HepG2 (cell line): ENCODE results near the gene FRMD6. TPM values are rescaled to one million over a fixed set of nuclear protein-coding genes. Genes with fewer than 3 reads are reported as not detected.

Source experiments
- CBX2 ChIP-seq, 2 experiments: fragments of 200-600 bp in 1 of 2; sonication (generic); formaldehyde crosslinking in 1 of 2; IDR thresholded peaks; 2 replicates each; pipeline versions ENCODE4 v1.7.0 to v1.8.1; 2018 to 2022; ENCODE audit warnings: low read depth in 2 of 2, low read length in 1 of 2, mild to moderate bottlenecking in 1 of 2, missing genetic modification reagents in 1 of 2
- HNF1A ChIP-seq, 2 experiments: sonication (generic) in 1 of 2; formaldehyde crosslinking in 1 of 2; IDR thresholded peaks; 2 replicates each; pipeline versions ENCODE4 v1.4.0 to v1.6.1; 2016 to 2020; ENCODE audit warnings: borderline replicate concordance in 1 of 2, low read depth in 1 of 2, mild to moderate bottlenecking in 1 of 2, missing genetic modification reagents in 1 of 2
- HOXA3 ChIP-seq: sonication (generic); formaldehyde crosslinking; IDR thresholded peaks from 2 replicates; pipeline ENCODE4 v1.5.0; 2020; ENCODE audit warnings: missing genetic modification reagents
- IRF2 ChIP-seq: IDR thresholded peaks from 2 replicates; pipeline ENCODE4 v1.6.1; 2018; ENCODE audit warnings: missing genetic modification reagents, missing compliant biosample characterization
- MBNL3 ChIP-seq: fragments of 250-450 bp; sonication (Bioruptor Pico); conservative IDR thresholded peaks from 2 replicates; pipeline ENCODE4 v1.8.0; 2022; ENCODE audit warnings: mild to moderate bottlenecking, inconsistent platforms
- NR2F1 ChIP-seq, 2 experiments: fragments of 450-650 bp in 1 of 2; formaldehyde crosslinking in 1 of 2; IDR thresholded peaks; 2 replicates each; pipeline versions ENCODE4 v1.5.0 to v1.6.1; 2016 to 2020; ENCODE audit warnings: mild to moderate bottlenecking in 1 of 2, missing compliant biosample characterization in 1 of 2, missing genetic modification reagents in 1 of 2, moderate library complexity in 1 of 2
- SAP130 ChIP-seq: IDR thresholded peaks from 2 replicates; pipeline ENCODE4 v1.6.1; 2016; ENCODE audit warnings: low read depth
- SP1 ChIP-seq, 2 experiments: fragments of 450-650 bp in 1 of 2; sonication (generic) in 1 of 2; formaldehyde crosslinking in 1 of 2; IDR thresholded peaks; 2 replicates each; pipeline versions ENCODE4 v1.4.0 to v1.6.1; 2016 to 2020; ENCODE audit warnings: missing genetic modification reagents in 1 of 2
- TEF ChIP-seq: sonication (generic); formaldehyde crosslinking; IDR thresholded peaks from 2 replicates; pipeline ENCODE4 v1.5.0; 2020; ENCODE audit warnings: missing genetic modification reagents
- ZBTB10 ChIP-seq: sonication (generic); formaldehyde crosslinking; IDR thresholded peaks from 2 replicates; pipeline ENCODE4 v1.4.0; 2020; ENCODE audit warnings: missing genetic modification reagents, borderline replicate concordance
- ZNF138 ChIP-seq: sonication (generic); formaldehyde crosslinking; IDR thresholded peaks from 2 replicates; pipeline ENCODE4 v1.5.0; 2020; ENCODE audit warnings: mild to moderate bottlenecking, low read depth, missing genetic modification reagents
- ZNF501 ChIP-seq: sonication (generic); formaldehyde crosslinking; IDR thresholded peaks from 2 replicates; pipeline ENCODE4 v1.5.1; 2020; ENCODE audit warnings: mild to moderate bottlenecking, moderate library complexity, missing genetic modification reagents
- ZNF878 ChIP-seq: sonication (generic); formaldehyde crosslinking; IDR thresholded peaks from 2 replicates; pipeline ENCODE4 v1.8.1; 2023; ENCODE audit warnings: mild to moderate bottlenecking, missing genetic modification reagents, moderate library complexity
- polyA plus RNA-seq, 8 experiments: library from polyadenylated mRNA; depleted of rRNA in 3 of 8; stranded (reverse) in 7 of 8; unstranded in 1 of 8; fragments of >200 nt; fragmentation: Illumina TruSeq in 4 of 8; extraction: Trizol in 4 of 8; gene quantifications; 2 replicates each; pipeline versions ENCODE4 v1.2.1 to v1.2.3, GENCODE V29; 2011 to 2016; ENCODE audit warnings: low read depth in 4 of 8, missing spikeins in 1 of 8, mixed read lengths in 1 of 8; ENCODE audit not compliant: insufficient read depth in 1 of 8
- total RNA-seq, 5 experiments: library from RNA; depleted of rRNA; stranded (reverse); fragments of >200 nt; fragmentation: Illumina TruSeq; extraction: Trizol; gene quantifications; 2 replicates each; pipeline ENCODE4 v1.2.3, GENCODE V29; 2016; ENCODE audit warnings: low read depth in 1 of 5
- TF ChIP-seq, protein P1 (sequence below): IDR thresholded peaks from 2 replicates; pipeline ENCODE4 v1.4.0; 2020; ENCODE audit warnings: mild to moderate bottlenecking, missing genetic modification reagents

Gene FRMD6
- total and polyA plus RNA-seq, 2 of the 13 experiments (the other 11 are each of a cell fraction or from before 2014, with no cell fraction given): 2.4 to 5.4 TPM

DNA sequence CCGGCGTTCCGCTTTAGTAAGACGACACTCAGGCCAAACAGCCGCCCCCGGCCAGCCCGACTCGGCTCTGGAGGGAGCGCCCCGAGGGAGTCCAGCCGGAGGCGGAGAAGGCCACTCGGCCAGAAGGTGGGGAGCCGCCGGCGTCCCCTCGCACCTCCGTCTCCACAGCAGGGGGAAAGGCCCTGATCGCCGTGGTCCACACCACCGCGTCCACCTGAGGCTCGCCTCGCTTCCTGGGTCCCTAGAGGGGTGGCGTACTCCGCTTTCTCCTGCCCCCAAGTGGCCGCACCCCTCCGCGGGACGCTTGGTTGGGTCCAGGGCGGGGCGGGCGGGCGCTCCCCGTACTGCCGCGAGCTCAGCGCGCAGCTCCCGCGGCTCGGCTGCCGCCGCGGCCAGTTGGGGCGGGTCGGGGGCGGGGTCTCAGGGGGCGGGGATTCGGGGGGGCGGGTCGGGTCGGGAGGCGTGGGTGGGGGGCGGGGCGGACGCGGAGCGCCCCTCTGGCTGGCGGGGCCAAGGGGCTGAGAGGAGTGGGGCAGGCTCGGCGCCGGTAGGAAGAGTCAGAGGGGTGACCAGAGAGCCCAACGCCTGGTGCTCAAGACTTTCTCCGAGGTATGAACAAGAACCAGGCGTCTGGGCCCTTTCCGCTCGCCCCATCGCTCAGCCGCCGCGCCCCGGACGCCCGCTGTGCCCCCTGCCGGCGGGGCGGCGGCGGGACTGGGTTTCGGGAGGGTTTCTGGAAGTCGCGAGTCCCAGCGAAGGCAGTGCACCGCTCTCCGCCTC, at the start of gene FRMD6 (continued):
- TF ChIP-seq SP1 (IDR thresholded peaks at IDR 0.05): no peak
- TF ChIP-seq SP1 (CRISPR knock-in tag; IDR thresholded peaks at IDR 0.05): peak; percentile 45; the same call in 1 of the 2 replicates
- no peak for TF ChIP-seq MBNL3 (CRISPR knock-in tag)
- peak; percentile 66; the same call in 1 of the 2 replicates for TF ChIP-seq SAP130 (CRISPR knock-in tag)
- TF ChIP-seq TEF (CRISPR knock-in tag): 0 out of 2 replicates have a peak, but pooled peaks have one; percentile 34
- TF ChIP-seq CBX2 (IDR thresholded peaks at IDR 0.05; ENCODE audit: low read depth, low read length): no peak
- no peak for TF ChIP-seq CBX2 (CRISPR knock-in tag; IDR thresholded peaks at IDR 0.05; ENCODE audit: low read depth)
- TF ChIP-seq ZNF878 (CRISPR knock-in tag): no peak
- TF ChIP-seq ZNF501 (CRISPR knock-in tag): peak; percentile 16; the same call in 1 of the 2 replicates
- TF ChIP-seq HOXA3 (CRISPR knock-in tag): peak; percentile 28; the same call in 1 of the 2 replicates
- TF ChIP-seq, protein P1, sequence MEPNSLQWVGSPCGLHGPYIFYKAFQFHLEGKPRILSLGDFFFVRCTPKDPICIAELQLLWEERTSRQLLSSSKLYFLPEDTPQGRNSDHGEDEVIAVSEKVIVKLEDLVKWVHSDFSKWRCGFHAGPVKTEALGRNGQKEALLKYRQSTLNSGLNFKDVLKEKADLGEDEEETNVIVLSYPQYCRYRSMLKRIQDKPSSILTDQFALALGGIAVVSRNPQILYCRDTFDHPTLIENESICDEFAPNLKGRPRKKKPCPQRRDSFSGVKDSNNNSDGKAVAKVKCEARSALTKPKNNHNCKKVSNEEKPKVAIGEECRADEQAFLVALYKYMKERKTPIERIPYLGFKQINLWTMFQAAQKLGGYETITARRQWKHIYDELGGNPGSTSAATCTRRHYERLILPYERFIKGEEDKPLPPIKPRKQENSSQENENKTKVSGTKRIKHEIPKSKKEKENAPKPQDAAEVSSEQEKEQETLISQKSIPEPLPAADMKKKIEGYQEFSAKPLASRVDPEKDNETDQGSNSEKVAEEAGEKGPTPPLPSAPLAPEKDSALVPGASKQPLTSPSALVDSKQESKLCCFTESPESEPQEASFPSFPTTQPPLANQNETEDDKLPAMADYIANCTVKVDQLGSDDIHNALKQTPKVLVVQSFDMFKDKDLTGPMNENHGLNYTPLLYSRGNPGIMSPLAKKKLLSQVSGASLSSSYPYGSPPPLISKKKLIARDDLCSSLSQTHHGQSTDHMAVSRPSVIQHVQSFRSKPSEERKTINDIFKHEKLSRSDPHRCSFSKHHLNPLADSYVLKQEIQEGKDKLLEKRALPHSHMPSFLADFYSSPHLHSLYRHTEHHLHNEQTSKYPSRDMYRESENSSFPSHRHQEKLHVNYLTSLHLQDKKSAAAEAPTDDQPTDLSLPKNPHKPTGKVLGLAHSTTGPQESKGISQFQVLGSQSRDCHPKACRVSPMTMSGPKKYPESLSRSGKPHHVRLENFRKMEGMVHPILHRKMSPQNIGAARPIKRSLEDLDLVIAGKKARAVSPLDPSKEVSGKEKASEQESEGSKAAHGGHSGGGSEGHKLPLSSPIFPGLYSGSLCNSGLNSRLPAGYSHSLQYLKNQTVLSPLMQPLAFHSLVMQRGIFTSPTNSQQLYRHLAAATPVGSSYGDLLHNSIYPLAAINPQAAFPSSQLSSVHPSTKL: peak; percentile 22; the same call in 1 of the 2 replicates
- TF ChIP-seq ZBTB10 (CRISPR knock-in tag): 0 out of 2 replicates have a peak, but pooled peaks have one; percentile 32
- TF ChIP-seq ZNF138: 0 out of 2 replicates have a peak, but pooled peaks have one; percentile 34
- TF ChIP-seq HNF1A (IDR thresholded peaks at IDR 0.05; ENCODE audit: low read depth): no peak
- TF ChIP-seq HNF1A (CRISPR knock-in tag; IDR thresholded peaks at IDR 0.05; ENCODE audit: borderline replicate concordance): 0 out of 2 replicates have a peak, but pooled peaks have one; percentile 26
- no peak for TF ChIP-seq NR2F1 (CRISPR knock-in tag; IDR thresholded peaks at IDR 0.05)
- 0 out of 2 replicates have a peak, but pooled peaks have one; percentile 17 for TF ChIP-seq IRF2 (CRISPR knock-in tag)
